ENCODE data around the gene STRIP2. TPM values are rescaled to one million over a fixed set of nuclear protein-coding genes. Genes with fewer than 3 reads are reported as not detected.
"Not testable (repeated sequence)": the region's sequence is repeated elsewhere in the genome, so short reads cannot be mapped to it uniquely, and the experiment has no call there.

The STRIP2 gene
- total RNA-seq, 2 donors from 2014 or later, result 11.7 to 15.8 TPM

- Mint-ChIP-seq H3K27ac (no peak overlapping the region), H3K4me1 (peaks cover 18% of the 10 kb centered on the region), H3K9me3 (no peaks in the 10 kb centered on the region), H3K27me3 (ENCODE audit: insufficient read depth) (no peaks in the 10 kb centered on the region), H3K4me3 (no peak overlapping the region), H3K36me3 (ENCODE audit: low read depth) (no peaks in the 10 kb centered on the region)
- no peaks in the 10 kb centered on the region for H3K36me3 ChIP-seq (ENCODE audit: control insufficient read depth, insufficient read depth, low read length)
- WGBS, 2 experiments (ENCODE audit: insufficient coverage in 1 of 2, insufficient read length in 1 of 2), result 91 to 100% methylated on average over 1 to 5 of the region's 5 CpGs
- no peak for TF ChIP-seq CTCF (conservative IDR thresholded peaks at IDR 0.05)
- H3K9ac ChIP-seq (ENCODE audit: extremely low read depth, low read length, poor library complexity, severe bottlenecking), result no peak overlapping the region
- no peaks in the 10 kb centered on the region for H3K9me3 ChIP-seq (ENCODE audit: control insufficient read depth, low read length)
- no peak overlapping the region for H3K4me3 ChIP-seq (ENCODE audit: low read length)
- no peaks in the 10 kb centered on the region for H3K4me1 ChIP-seq (ENCODE audit: control insufficient read depth, insufficient read depth, low read length)
- no peaks in the 10 kb centered on the region for H3K27me3 ChIP-seq (ENCODE audit: control insufficient read depth, insufficient read depth, low read length, poor library complexity, severe bottlenecking)
- DNase-seq, result no peak
- no peak overlapping the region for H3K27ac ChIP-seq (ENCODE audit: low read depth, low read length)
These were observed 96.7 kb downstream of the STRIP2 start for GRCh38 chr7:129530795-129531391.

- no peak for TF ChIP-seq CTCF (conservative IDR thresholded peaks at IDR 0.05)
- no peaks in the 10 kb centered on the region for H3K9me3 Mint-ChIP-seq
- no peak for DNase-seq
- no peak overlapping the region for H3K27ac Mint-ChIP-seq
- no peaks in the 10 kb centered on the region for H3K27me3 Mint-ChIP-seq (ENCODE audit: insufficient read depth)
- Histone ChIP-seq H3K4me3 (ENCODE audit: low read length) (no peak overlapping the region), H3K9ac (ENCODE audit: extremely low read depth, low read length, poor library complexity, severe bottlenecking) (no peak overlapping the region), H3K27ac (ENCODE audit: low read depth, low read length) (no peak overlapping the region), H3K36me3 (ENCODE audit: control insufficient read depth, insufficient read depth, low read length) (no peaks in the 10 kb centered on the region), H3K9me3 (ENCODE audit: control insufficient read depth, low read length) (no peaks in the 10 kb centered on the region), H3K4me1 (ENCODE audit: control insufficient read depth, insufficient read depth, low read length) (no peaks in the 10 kb centered on the region), H3K27me3 (ENCODE audit: control insufficient read depth, insufficient read depth, low read length, poor library complexity, severe bottlenecking) (no peaks in the 10 kb centered on the region)
- H3K4me3 Mint-ChIP-seq, result no peak overlapping the region
- WGBS, 2 experiments (ENCODE audit: insufficient coverage in 1 of 2, insufficient read length in 1 of 2), result 90 to 91% methylated on average over 9 to 11 of the region's 11 CpGs
- no peaks in the 10 kb centered on the region for H3K36me3 Mint-ChIP-seq (ENCODE audit: low read depth)
- H3K4me1 Mint-ChIP-seq, result peaks cover 21% of the 10 kb centered on the region
These were observed 97.5 kb downstream of the STRIP2 start for GRCh38 chr7:129531721-129532120.

- H3K9me3 Mint-ChIP-seq, result no peaks in the 10 kb centered on the region
These were observed 98.1 kb downstream of the STRIP2 start for GRCh38 chr7:129532375-129532774.

GRCh38 chr7:129534558-129535274 is 100.5 kb downstream of the STRIP2 start:
- H3K27me3 Mint-ChIP-seq (ENCODE audit: insufficient read depth); H3K27me3 ChIP-seq (ENCODE audit: control insufficient read depth, insufficient read depth, low read length, poor library complexity, severe bottlenecking); H3K4me3 ChIP-seq (ENCODE audit: low read length); H3K4me3 Mint-ChIP-seq; H3K9me3 Mint-ChIP-seq; H3K36me3 ChIP-seq (ENCODE audit: control insufficient read depth, insufficient read depth, low read length); H3K9me3 ChIP-seq (ENCODE audit: control insufficient read depth, low read length); H3K36me3 Mint-ChIP-seq (ENCODE audit: low read depth); H3K27ac ChIP-seq (ENCODE audit: low read depth, low read length); H3K9ac ChIP-seq (ENCODE audit: extremely low read depth, low read length, poor library complexity, severe bottlenecking); H3K4me1 ChIP-seq (ENCODE audit: control insufficient read depth, insufficient read depth, low read length): not testable (repeated sequence)
- H3K4me1 Mint-ChIP-seq, result peaks cover 21% of the 10 kb centered on the region
- peak; percentile 73 for DNase-seq
- 93 to 94% methylated on average over 9 to 20 of the region's 20 CpGs for WGBS, 2 experiments (ENCODE audit: insufficient coverage in 1 of 2, insufficient read length in 1 of 2)
- H3K27ac Mint-ChIP-seq, result peak overlapping the region; percentile 86

More at GRCh38 chr7:129532375-129532774, 98.1 kb downstream of the STRIP2 start:
- Mint-ChIP-seq H3K36me3 (ENCODE audit: low read depth) (no peaks in the 10 kb centered on the region), H3K27me3 (ENCODE audit: insufficient read depth) (no peaks in the 10 kb centered on the region), H3K4me3 (no peak overlapping the region), H3K4me1 (peaks cover 21% of the 10 kb centered on the region), H3K27ac (no peak overlapping the region)
- no peaks in the 10 kb centered on the region for H3K27me3 ChIP-seq (ENCODE audit: control insufficient read depth, insufficient read depth, low read length, poor library complexity, severe bottlenecking)
- no peaks in the 10 kb centered on the region for H3K4me1 ChIP-seq (ENCODE audit: control insufficient read depth, insufficient read depth, low read length)
- TF ChIP-seq CTCF (conservative IDR thresholded peaks at IDR 0.05), result no peak
- no peak overlapping the region for H3K27ac ChIP-seq (ENCODE audit: low read depth, low read length)
- H3K9ac ChIP-seq (ENCODE audit: extremely low read depth, low read length, poor library complexity, severe bottlenecking), result no peak overlapping the region
- 84 to 89% methylated on average over 19 of the region's 19 CpGs for WGBS, 2 experiments (ENCODE audit: insufficient coverage in 1 of 2, insufficient read length in 1 of 2)
- no peak for DNase-seq
- H3K36me3 ChIP-seq (ENCODE audit: control insufficient read depth, insufficient read depth, low read length), result no peaks in the 10 kb centered on the region
- H3K4me3 ChIP-seq (ENCODE audit: low read length), result no peak overlapping the region
- H3K9me3 ChIP-seq (ENCODE audit: control insufficient read depth, low read length), result no peaks in the 10 kb centered on the region

Data from endodermal cell (in vitro differentiated cells).